Thymus (tissue), 11 donors: ENCODE results near the gene DHRSX. TPM values are rescaled to one million over a fixed set of nuclear protein-coding genes. Genes with fewer than 3 reads are reported as not detected.

Source experiments
- DNase-seq, 9 donors: peaks; one replicate each; pipeline ENCODE4 v3.0.0-alpha.2; 2013; ENCODE audit warnings: low spot score in 9 of 9, low read depth in 6 of 9, missing footprints in 1 of 9
- H3K27ac ChIP-seq, 2 donors: one replicate each; pipeline ENCODE4 v1.5.1; 2013; ENCODE audit warnings: control low read depth in 1 of 2, low read depth in 1 of 2, low read length in 1 of 2, mild to moderate bottlenecking in 1 of 2, moderate library complexity in 1 of 2
- H3K27me3 ChIP-seq, 2 donors: one replicate each; pipeline ENCODE4 v1.5.1; 2013; ENCODE audit warnings: low read length in 1 of 2; ENCODE audit not compliant: control insufficient read depth in 2 of 2, insufficient read depth in 1 of 2
- H3K36me3 ChIP-seq, 2 donors: one replicate each; pipeline ENCODE4 v1.5.1; 2013; ENCODE audit warnings: low read length in 1 of 2, mild to moderate bottlenecking in 1 of 2, moderate library complexity in 1 of 2; ENCODE audit not compliant: control insufficient read depth in 2 of 2, insufficient read depth in 2 of 2
- H3K4me1 ChIP-seq, 2 donors: one replicate each; pipeline ENCODE4 v1.5.1; 2013; ENCODE audit warnings: low read length in 2 of 2; ENCODE audit not compliant: control insufficient read depth in 2 of 2, insufficient read depth in 2 of 2
- H3K4me3 ChIP-seq, 2 donors: one replicate each; pipeline ENCODE4 v1.5.1; 2013; ENCODE audit warnings: low read length in 2 of 2, control low read depth in 1 of 2, mild to moderate bottlenecking in 1 of 2
- H3K9me3 ChIP-seq, 2 donors: one replicate each; pipeline ENCODE4 v1.5.1; 2013; ENCODE audit warnings: low read length in 1 of 2, mild to moderate bottlenecking in 1 of 2; ENCODE audit not compliant: control insufficient read depth in 2 of 2, insufficient read depth in 1 of 2
- WGBS: extraction: QIAGEN DNeasy Blood & Tissue Kit; methylation state at CpG from one replicate; pipeline ENCODE4 v1.1.7; 2013; 5-methylcytosine and 5-hydroxymethylcytosine counted together
- polyA plus RNA-seq: library from polyadenylated mRNA; stranded (reverse); fragments of 200-250 nt; gene quantifications from one replicate; pipeline ENCODE4 v1.2.3, GENCODE V29; 2013
- total RNA-seq: library from RNA; stranded (reverse); fragments of 120-200 nt; gene quantifications from one replicate; pipeline ENCODE4 v1.2.4, GENCODE V29; 2013
- donor health status: healthy.

The DHRSX gene
- total and polyA plus RNA-seq, 2 donors = 11.2 to 12.2 TPM

GRCh38 chrX:2409796-2410195 is 91.0 kb downstream of the DHRSX start:
- Histone ChIP-seq H3K27me3 (no peaks in the 10 kb centered on the region), H3K27ac (no peak overlapping the region), H3K4me1 (no peaks in the 10 kb centered on the region), H3K36me3 (peaks cover 4 to 15% of the 10 kb centered on the region in 2 donors), H3K9me3 (peaks cover 5 to 7% of the 10 kb centered on the region in 2 donors), H3K4me3 (no peak overlapping the region)
- no peak for DNase-seq
- 97% methylated on average over 8 of the region's 8 CpGs for WGBS

GRCh38 chrX:2408856-2409255 is 91.9 kb downstream of the DHRSX start:
- 96% methylated on average over 9 of the region's 9 CpGs for WGBS
- Histone ChIP-seq H3K27me3 (no peaks in the 10 kb centered on the region), H3K9me3 (peaks cover 5 to 7% of the 10 kb centered on the region in 2 donors), H3K27ac (no peak overlapping the region), H3K36me3 (peaks cover 4 to 15% of the 10 kb centered on the region in 2 donors), H3K4me1 (no peaks in the 10 kb centered on the region), H3K4me3 (no peak overlapping the region)
- DNase-seq = no peak

GRCh38 chrX:2406891-2407518 is 93.8 kb downstream of the DHRSX start:
- H3K9me3 ChIP-seq = peaks cover 5 to 7% of the 10 kb centered on the region in 2 donors
- no peaks in the 10 kb centered on the region for H3K27me3 ChIP-seq
- WGBS = 93% methylated on average over 14 of the region's 14 CpGs
- DNase-seq = no peak
- no peak overlapping the region for H3K27ac ChIP-seq
- H3K4me1 ChIP-seq = no peaks in the 10 kb centered on the region
- H3K36me3 ChIP-seq = peaks cover 4 to 15% of the 10 kb centered on the region in 2 donors
- H3K4me3 ChIP-seq = no peak overlapping the region

- peaks cover 4 to 11% of the 10 kb centered on the region in 2 donors for H3K36me3 ChIP-seq
- no peak for DNase-seq
- WGBS = 98% methylated on average over 8 of the region's 8 CpGs
Observed at GRCh38 chrX:2404776-2405175, 96.0 kb downstream of the DHRSX start.

GRCh38 chrX:2402361-2402690 is 98.5 kb downstream of the DHRSX start:
- WGBS = 97% methylated on average over 7 of the region's 7 CpGs
- H3K4me1 ChIP-seq = no peaks in the 10 kb centered on the region
- peak overlapping the region; percentile 1 to 41 for H3K27ac ChIP-seq
- peaks cover 3 to 7% of the 10 kb centered on the region in 2 donors for H3K36me3 ChIP-seq
- H3K4me3 ChIP-seq = no peak overlapping the region
- no peak for DNase-seq
- peaks cover 4% of the 10 kb centered on the region in 2 donors for H3K9me3 ChIP-seq
- H3K27me3 ChIP-seq = no peaks in the 10 kb centered on the region

More at GRCh38 chrX:2404776-2405175, 96.0 kb downstream of the DHRSX start:
- Histone ChIP-seq H3K27ac (no peak overlapping the region), H3K27me3 (no peaks in the 10 kb centered on the region), H3K4me1 (no peaks in the 10 kb centered on the region), H3K9me3 (peaks cover 5 to 7% of the 10 kb centered on the region in 2 donors), H3K4me3 (no peak overlapping the region)

- H3K27ac ChIP-seq = peak overlapping the region; percentile 60 to 62
- H3K4me3 ChIP-seq = no peak overlapping the region
- peak in 1 of 9 donors; percentile 16 for DNase-seq
- H3K4me1 ChIP-seq = no peaks in the 10 kb centered on the region
- H3K27me3 ChIP-seq = no peaks in the 10 kb centered on the region
- WGBS = 92% methylated on average over 21 of the region's 21 CpGs
- peaks cover 0 to 2% of the 10 kb centered on the region in 2 donors for H3K36me3 ChIP-seq
- no peaks in the 10 kb centered on the region for H3K9me3 ChIP-seq
Observed at GRCh38 chrX:2401590-2402360, 99.0 kb downstream of the DHRSX start.

- Histone ChIP-seq H3K9me3 (no peaks in the 10 kb centered on the region), H3K27ac (peak overlapping the region; percentile 60 to 62), H3K36me3 (no peaks in the 10 kb centered on the region), H3K27me3 (no peaks in the 10 kb centered on the region), H3K4me1 (no peaks in the 10 kb centered on the region), H3K4me3 (no peak overlapping the region)
- DNase-seq = no peak
- WGBS = 94% methylated on average over 9 of the region's 9 CpGs
Observed at GRCh38 chrX:2401201-2401589, 99.6 kb downstream of the DHRSX start.

GRCh38 chrX:2398064-2398656 is 102.6 kb downstream of the DHRSX start:
- WGBS = 97% methylated on average over 14 of the region's 14 CpGs
- no peak overlapping the region for H3K4me3 ChIP-seq
- no peaks in the 10 kb centered on the region for H3K4me1 ChIP-seq
- no peak for DNase-seq
- H3K36me3 ChIP-seq = peaks cover 0 to 5% of the 10 kb centered on the region in 2 donors
- no peaks in the 10 kb centered on the region for H3K9me3 ChIP-seq
- no peak overlapping the region for H3K27ac ChIP-seq
- no peaks in the 10 kb centered on the region for H3K27me3 ChIP-seq
